Measurements from ENCODE around the gene TBX1. TPM values are rescaled to one million over a fixed set of nuclear protein-coding genes. Genes with fewer than 3 reads are reported as not detected.

The TBX1 gene
- total RNA-seq, 1 experiment from 2014 or later, result not detected

- BruUV-seq (replicated peaks), result no TSS peak
- Mint-ChIP-seq H3K36me3 (ENCODE audit: insufficient read depth, unreplicated experiment) (no peaks in the 10 kb centered on the region), H3K4me1 (ENCODE audit: low read depth, unreplicated experiment) (no peaks in the 10 kb centered on the region), H3K4me3 (ENCODE audit: low read depth, unreplicated experiment) (no peak overlapping the region), H3K27ac (ENCODE audit: unreplicated experiment) (no peak overlapping the region), H3K27me3 (ENCODE audit: unreplicated experiment) (peaks cover 63% of the 10 kb centered on the region), H3K9me3 (ENCODE audit: low read depth, unreplicated experiment) (no peaks in the 10 kb centered on the region)
- CTCF ChIA-PET, result no interaction called here
- intact Hi-C loops (cut with micrococcal nuclease; ENCODE audit: unreplicated experiment), result no loop called here
- no peak for TF ChIP-seq CTCF (IDR thresholded peaks at IDR 0.05; ENCODE audit: unreplicated experiment)
- no peak for DNase-seq
Observed at GRCh38 chr22:19733755-19734154, 26.8 kb upstream of the TBX1 start.

GRCh38 chr22:19734163-19734562 is 26.4 kb upstream of the TBX1 start:
- intact Hi-C loops (cut with micrococcal nuclease; ENCODE audit: unreplicated experiment), result no loop called here
- Mint-ChIP-seq H3K9me3 (ENCODE audit: low read depth, unreplicated experiment) (no peaks in the 10 kb centered on the region), H3K27me3 (ENCODE audit: unreplicated experiment) (peaks cover 59% of the 10 kb centered on the region), H3K4me3 (ENCODE audit: low read depth, unreplicated experiment) (no peak overlapping the region), H3K4me1 (ENCODE audit: low read depth, unreplicated experiment) (no peaks in the 10 kb centered on the region), H3K36me3 (ENCODE audit: insufficient read depth, unreplicated experiment) (no peaks in the 10 kb centered on the region), H3K27ac (ENCODE audit: unreplicated experiment) (no peak overlapping the region)
- no peak for TF ChIP-seq CTCF (IDR thresholded peaks at IDR 0.05; ENCODE audit: unreplicated experiment)
- no TSS peak for BruUV-seq (replicated peaks)
- DNase-seq, result no peak
- CTCF ChIA-PET, result no interaction called here

- no peaks in the 10 kb centered on the region for H3K4me1 Mint-ChIP-seq (ENCODE audit: low read depth, unreplicated experiment)
- H3K9me3 Mint-ChIP-seq (ENCODE audit: low read depth, unreplicated experiment), result no peaks in the 10 kb centered on the region
- CTCF ChIA-PET, result no interaction called here
- no peaks in the 10 kb centered on the region for H3K36me3 Mint-ChIP-seq (ENCODE audit: insufficient read depth, unreplicated experiment)
- intact Hi-C loops (cut with micrococcal nuclease; ENCODE audit: unreplicated experiment), result no loop called here
- H3K27ac Mint-ChIP-seq (ENCODE audit: unreplicated experiment), result no peak overlapping the region
- H3K27me3 Mint-ChIP-seq (ENCODE audit: unreplicated experiment), result peaks cover 57% of the 10 kb centered on the region
- no TSS peak for BruUV-seq (replicated peaks)
- no peak for DNase-seq
- no peak overlapping the region for H3K4me3 Mint-ChIP-seq (ENCODE audit: low read depth, unreplicated experiment)
- TF ChIP-seq CTCF (IDR thresholded peaks at IDR 0.05; ENCODE audit: unreplicated experiment), result no peak
Observed at GRCh38 chr22:19734837-19735382, 25.7 kb upstream of the TBX1 start.

GRCh38 chr22:19735665-19736510 is 24.7 kb upstream of the TBX1 start:
- CTCF ChIA-PET, result no interaction called here

More at GRCh38 chr22:19735665-19736510, 24.7 kb upstream of the TBX1 start:
- Mint-ChIP-seq H3K36me3 (ENCODE audit: insufficient read depth, unreplicated experiment) (no peaks in the 10 kb centered on the region), H3K27ac (ENCODE audit: unreplicated experiment) (no peak overlapping the region), H3K4me1 (ENCODE audit: low read depth, unreplicated experiment) (no peaks in the 10 kb centered on the region), H3K27me3 (ENCODE audit: unreplicated experiment) (peaks cover 55% of the 10 kb centered on the region), H3K9me3 (ENCODE audit: low read depth, unreplicated experiment) (no peaks in the 10 kb centered on the region), H3K4me3 (ENCODE audit: low read depth, unreplicated experiment) (no peak overlapping the region)
- TF ChIP-seq CTCF (IDR thresholded peaks at IDR 0.05; ENCODE audit: unreplicated experiment), result no peak
- intact Hi-C loops (cut with micrococcal nuclease; ENCODE audit: unreplicated experiment), result no loop called here
- no TSS peak for BruUV-seq (replicated peaks)
- no peak for DNase-seq

Measured in Calu3 (cell line).